Chondrocyte (in vitro differentiated cells): ENCODE measurements around the gene PAK3. TPM values are rescaled to one million over a fixed set of nuclear protein-coding genes. Genes with fewer than 3 reads are reported as not detected.

Source experiments
- DNase-seq: peaks from one replicate; pipeline ENCODE4 v3.0.0; 2021; ENCODE audit warnings: mixed read lengths, low spot score
- H3K27ac Mint-ChIP-seq: one replicate; pipeline ENCODE4 v1.8.0; 2021; ENCODE audit warnings: mild to moderate bottlenecking, moderate library complexity, mixed read lengths; ENCODE audit not compliant: unreplicated experiment
- H3K27me3 Mint-ChIP-seq: 2 replicates; pipeline ENCODE4 v1.8.0; 2021; ENCODE audit warnings: low read depth, mixed read lengths
- H3K36me3 Mint-ChIP-seq: 2 replicates; pipeline ENCODE4 v1.8.0; 2021; ENCODE audit warnings: low read depth, mixed read lengths
- H3K4me1 Mint-ChIP-seq: 2 replicates; pipeline ENCODE4 v1.8.0; 2021; ENCODE audit warnings: low read depth, mild to moderate bottlenecking, mixed read lengths
- H3K4me3 Mint-ChIP-seq: one replicate; pipeline ENCODE4 v1.8.0; 2021; ENCODE audit warnings: mild to moderate bottlenecking, moderate library complexity, mixed read lengths; ENCODE audit not compliant: unreplicated experiment
- H3K9me3 Mint-ChIP-seq: 2 replicates; pipeline ENCODE4 v1.8.0; 2021; ENCODE audit warnings: low read depth, mixed read lengths
- CTCF ChIP-seq: fragments of 200-600 bp; sonication (generic); IDR thresholded peaks from 2 replicates; pipeline ENCODE4 v1.5.0; 2021; ENCODE audit warnings: antibody characterized with exemption, mild to moderate bottlenecking, moderate library complexity
- total RNA-seq: library from RNA; stranded (reverse); gene quantifications from 3 replicates; pipeline ENCODE4 v1.2.1, GENCODE V29; 2021

The PAK3 gene
- total RNA-seq, 1 donor from 2014 or later: 0.27 TPM

DNA sequence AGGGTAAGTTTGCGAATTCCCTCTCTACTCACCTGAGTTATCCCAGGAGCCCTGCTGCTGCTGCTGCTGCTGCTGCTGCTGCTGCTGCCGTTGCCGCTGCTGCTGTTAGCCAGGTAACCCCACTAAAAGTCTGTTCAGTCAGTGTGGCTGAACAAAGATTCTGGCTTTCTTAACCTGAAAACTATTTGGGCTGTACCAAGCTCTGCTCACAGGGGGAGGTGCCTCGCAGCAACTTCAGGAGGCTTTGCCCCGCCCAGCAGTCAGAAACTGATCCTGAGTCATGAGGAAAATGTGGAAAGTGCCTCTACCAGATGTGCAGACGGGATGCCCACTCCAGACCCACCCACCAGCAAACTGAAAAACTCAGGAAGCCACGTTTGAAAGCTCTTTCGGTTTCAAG lies 174.3 kb downstream of the PAK3 start, which contains the start of gene CAPN6:
TSS of gene CAPN6 (minus strand) at position 145 of the 400 bp plus-strand sequence. CDS start 6,547 bp downstream, outside the sequence.
- Mint-ChIP-seq H3K9me3 (no peaks in the 10 kb centered on the region), H3K36me3 (no peaks in the 10 kb centered on the region), H3K27ac (no peak within 1 kb of the TSS), H3K27me3 (peaks cover 8% of the 10 kb centered on the region), H3K4me1 (no peaks in the 10 kb centered on the region), H3K4me3 (no peak within 1 kb of the TSS)
- no peak for DNase-seq
- no peak for TF ChIP-seq CTCF

Other genes starting within 250 kb of the PAK3 start
- 0.13 to 0.29 TPM (median 0.17 TPM) in 3 replicates for gene CAPN6, start 174.3 kb downstream of the PAK3 start, total RNA-seq